ENCODE measurements around the gene ROBO4.

The ROBO4 gene

GRCh38 chr11:124887667-124888013 is 10.0 kb downstream of the ROBO4 start:
- DNase-seq = no peak

- no peak for DNase-seq
Observed at GRCh38 chr11:124886978-124887666, 10.5 kb downstream of the ROBO4 start.

- no peak for DNase-seq
Observed at GRCh38 chr11:124886476-124886875, 11.2 kb downstream of the ROBO4 start.

- no peak for DNase-seq
Observed at GRCh38 chr11:124884869-124885479, 12.7 kb downstream of the ROBO4 start.

- DNase-seq = no peak
Observed at GRCh38 chr11:124884340-124884739, 13.3 kb downstream of the ROBO4 start.

GRCh38 chr11:124882339-124883071 is 15.2 kb downstream of the ROBO4 start:
- DNase-seq = no peak

- DNase-seq = no peak
Observed at GRCh38 chr11:124880958-124881357, 16.7 kb downstream of the ROBO4 start.

- no peak for DNase-seq
Observed at GRCh38 chr11:124880290-124880611, 17.4 kb downstream of the ROBO4 start.

GRCh38 chr11:124879493-124880289 is 18.0 kb downstream of the ROBO4 start:
- no peak for DNase-seq

GRCh38 chr11:124878759-124879492 is 18.7 kb downstream of the ROBO4 start:
- no peak for DNase-seq

GRCh38 chr11:124877910-124878758 is 19.5 kb downstream of the ROBO4 start:
- DNase-seq = no peak

- no peak for DNase-seq
Observed at GRCh38 chr11:124877631-124877909, 20.1 kb downstream of the ROBO4 start.

GRCh38 chr11:124876818-124877630 is 20.6 kb downstream of the ROBO4 start:
- no peak for DNase-seq

GRCh38 chr11:124875943-124876817 is 21.5 kb downstream of the ROBO4 start:
- peak; percentile 76 for DNase-seq

GRCh38 chr11:124875401-124875800 is 22.3 kb downstream of the ROBO4 start:
- no peak for DNase-seq

- DNase-seq = no peak
Observed at GRCh38 chr11:124874571-124875255, 23.0 kb downstream of the ROBO4 start.

GRCh38 chr11:124873951-124874350 is 23.7 kb downstream of the ROBO4 start:
- no peak for DNase-seq

- no peak for DNase-seq
Observed at GRCh38 chr11:124872741-124873140, 24.9 kb downstream of the ROBO4 start.

- DNase-seq = no peak
Observed at GRCh38 chr11:124872280-124872679, 25.4 kb downstream of the ROBO4 start.

- DNase-seq = no peak
Observed at GRCh38 chr11:124870430-124870829, 27.2 kb downstream of the ROBO4 start.

All from inflammatory macrophage treated with lipopolysaccharide for 4 hours (primary cell).